Calu3 (cell line): ENCODE data around the gene MYOCD. TPM values are rescaled to one million over a fixed set of nuclear protein-coding genes. Genes with fewer than 3 reads are reported as not detected.

Source experiments
- BruUV-seq: library from RNA; stranded (reverse); fragments of 400-500 nt; replicated peaks from 2 replicates; lab custom pipeline; 2021; lab: Mats Ljungman, UMichigan
- CTCF ChIA-PET: fragments of 300-600 bp; sonication (Branson Sonifier 250); formaldehyde crosslinking; loops from one replicate; lab custom pipeline; 2022; ENCODE audit warnings: antibody characterized with exemption; lab: Charles Lee
- DNase-seq: peaks from one replicate; pipeline ENCODE4 v3.0.0; 2022
- H3K27ac Mint-ChIP-seq: one replicate; pipeline ENCODE4 v1.8.0; 2022; ENCODE audit warnings: mixed read lengths; ENCODE audit not compliant: unreplicated experiment
- H3K27me3 Mint-ChIP-seq: one replicate; pipeline ENCODE4 v1.8.0; 2022; ENCODE audit warnings: mixed read lengths; ENCODE audit not compliant: unreplicated experiment
- H3K36me3 Mint-ChIP-seq: one replicate; pipeline ENCODE4 v1.8.0; 2022; ENCODE audit warnings: mild to moderate bottlenecking, moderate library complexity, mixed read lengths; ENCODE audit not compliant: insufficient read depth, unreplicated experiment
- H3K4me1 Mint-ChIP-seq: one replicate; pipeline ENCODE4 v1.8.0; 2022; ENCODE audit warnings: mild to moderate bottlenecking, low read depth, mixed read lengths; ENCODE audit not compliant: unreplicated experiment
- H3K4me3 Mint-ChIP-seq: one replicate; pipeline ENCODE4 v1.8.0; 2022; ENCODE audit warnings: mild to moderate bottlenecking, low read depth, moderate library complexity, mixed read lengths; ENCODE audit not compliant: unreplicated experiment
- H3K9me3 Mint-ChIP-seq: one replicate; pipeline ENCODE4 v1.8.0; 2022; ENCODE audit warnings: low read depth, mixed read lengths; ENCODE audit not compliant: unreplicated experiment
- intact Hi-C: fragments of 100-400 bp; cut with micrococcal nuclease; formaldehyde crosslinking; loops from one replicate; pipeline ENCODE4 v1.10.0; 2022; ENCODE audit not compliant: unreplicated experiment
- total RNA-seq: library from RNA; stranded (reverse); gene quantifications from 2 replicates; pipeline ENCODE4 v1.2.3, GENCODE V29; 2022
- TF ChIP-seq, protein P1 (sequence below): fragments of 200-600 bp; IDR thresholded peaks from one replicate; pipeline ENCODE4 v1.8.0; 2022; ENCODE audit warnings: antibody characterized with exemption; ENCODE audit not compliant: unreplicated experiment

Gene MYOCD
- total RNA-seq, 1 experiment from 2014 or later, result not detected

DNA sequence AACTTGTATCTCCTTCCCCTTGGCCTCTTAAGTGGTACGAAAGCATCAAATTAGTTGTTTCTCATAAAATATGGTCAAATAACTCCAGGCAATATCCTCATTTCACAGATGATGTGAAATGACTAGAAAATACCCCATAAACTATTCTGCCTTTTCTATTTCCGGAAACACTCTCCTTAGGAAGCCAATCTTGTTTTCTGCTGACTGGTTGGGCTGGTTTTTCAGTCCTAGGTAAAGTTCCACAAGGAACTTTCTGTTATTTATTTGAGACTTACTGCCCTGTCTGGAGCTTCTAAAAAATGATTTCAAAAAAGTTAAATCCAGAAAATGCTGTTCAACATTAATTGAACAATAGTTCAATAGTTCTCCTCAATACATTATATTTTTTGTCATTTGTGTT lies 7.3 kb downstream of the MYOCD start:
- TF ChIP-seq, protein P1, sequence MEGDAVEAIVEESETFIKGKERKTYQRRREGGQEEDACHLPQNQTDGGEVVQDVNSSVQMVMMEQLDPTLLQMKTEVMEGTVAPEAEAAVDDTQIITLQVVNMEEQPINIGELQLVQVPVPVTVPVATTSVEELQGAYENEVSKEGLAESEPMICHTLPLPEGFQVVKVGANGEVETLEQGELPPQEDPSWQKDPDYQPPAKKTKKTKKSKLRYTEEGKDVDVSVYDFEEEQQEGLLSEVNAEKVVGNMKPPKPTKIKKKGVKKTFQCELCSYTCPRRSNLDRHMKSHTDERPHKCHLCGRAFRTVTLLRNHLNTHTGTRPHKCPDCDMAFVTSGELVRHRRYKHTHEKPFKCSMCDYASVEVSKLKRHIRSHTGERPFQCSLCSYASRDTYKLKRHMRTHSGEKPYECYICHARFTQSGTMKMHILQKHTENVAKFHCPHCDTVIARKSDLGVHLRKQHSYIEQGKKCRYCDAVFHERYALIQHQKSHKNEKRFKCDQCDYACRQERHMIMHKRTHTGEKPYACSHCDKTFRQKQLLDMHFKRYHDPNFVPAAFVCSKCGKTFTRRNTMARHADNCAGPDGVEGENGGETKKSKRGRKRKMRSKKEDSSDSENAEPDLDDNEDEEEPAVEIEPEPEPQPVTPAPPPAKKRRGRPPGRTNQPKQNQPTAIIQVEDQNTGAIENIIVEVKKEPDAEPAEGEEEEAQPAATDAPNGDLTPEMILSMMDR, result no peak
- BruUV-seq, result no TSS peak
- Mint-ChIP-seq H3K9me3 (no peaks in the 10 kb centered on the region), H3K27ac (no peak overlapping the region), H3K36me3 (no peaks in the 10 kb centered on the region), H3K27me3 (no peaks in the 10 kb centered on the region), H3K4me1 (peaks cover 8% of the 10 kb centered on the region), H3K4me3 (no peak overlapping the region)
- DNase-seq, result no peak
- CTCF ChIA-PET, result no interaction called here
- intact Hi-C loops, result loop anchor here (1.0 to 2.0 kb wide), 2 partner anchors 58 to 70 kb away; no protein-coding TSS in a partner anchor

DNA sequence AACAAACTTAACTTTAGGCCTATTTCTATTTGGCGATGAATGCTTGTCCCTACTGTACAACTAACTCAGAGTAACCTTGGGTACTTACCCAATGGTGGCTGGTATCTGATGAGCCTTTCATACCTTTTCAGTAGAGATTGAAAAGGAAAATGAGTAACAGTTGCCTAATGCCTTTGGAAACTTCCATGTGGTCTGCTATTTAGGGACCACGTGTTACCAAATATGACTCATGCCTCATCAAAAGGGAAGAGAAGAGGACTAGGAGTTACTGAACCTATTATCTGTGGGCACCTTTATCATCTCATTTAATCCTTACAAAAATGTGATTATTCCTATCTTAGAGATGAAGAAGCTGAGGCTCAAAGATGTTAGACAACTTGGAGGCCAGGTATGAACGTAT lies 8.1 kb downstream of the MYOCD start:
- no peak for DNase-seq
- no peaks in the 10 kb centered on the region for H3K36me3 Mint-ChIP-seq
- no TSS peak for BruUV-seq
- intact Hi-C loops, result loop anchor here (1.0 to 2.0 kb wide), 2 partner anchors 58 to 69 kb away; no protein-coding TSS in a partner anchor
- H3K9me3 Mint-ChIP-seq, result no peaks in the 10 kb centered on the region
- peaks cover 8% of the 10 kb centered on the region for H3K4me1 Mint-ChIP-seq
- H3K27me3 Mint-ChIP-seq, result no peaks in the 10 kb centered on the region
- no peak overlapping the region for H3K4me3 Mint-ChIP-seq
- CTCF ChIA-PET, result no interaction called here
- TF ChIP-seq, protein P1, result no peak
- no peak overlapping the region for H3K27ac Mint-ChIP-seq

DNA sequence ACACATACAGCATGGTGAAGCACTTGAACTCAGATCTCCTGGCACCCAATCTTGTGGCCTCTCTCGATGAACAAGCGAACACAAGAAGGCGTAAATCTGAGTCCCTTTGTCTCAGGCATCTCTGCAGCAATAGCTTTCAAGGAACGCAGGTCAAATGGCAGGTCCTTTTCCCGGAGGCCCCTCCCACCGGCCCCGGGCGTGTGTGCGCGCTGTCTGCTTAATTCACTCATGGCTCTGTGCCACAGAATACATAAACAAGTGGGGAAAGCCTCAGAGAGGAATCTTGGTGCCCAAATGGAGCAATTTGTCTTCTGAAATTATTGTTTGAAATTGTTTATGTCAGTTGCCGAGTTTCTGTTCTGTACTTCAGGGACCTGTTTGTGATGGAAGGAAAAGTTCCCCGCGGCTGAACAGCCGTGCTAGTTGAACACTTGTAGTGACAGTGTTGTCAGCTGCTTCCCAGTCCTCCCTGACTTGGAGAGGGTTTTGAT lies 14.8 kb downstream of the MYOCD start:
- no peaks in the 10 kb centered on the region for H3K9me3 Mint-ChIP-seq
- no peak for DNase-seq
- no peaks in the 10 kb centered on the region for H3K36me3 Mint-ChIP-seq
- no peak overlapping the region for H3K27ac Mint-ChIP-seq
- H3K4me3 Mint-ChIP-seq, result no peak overlapping the region
- intact Hi-C loops, result no loop called here
- peaks cover 12% of the 10 kb centered on the region for H3K27me3 Mint-ChIP-seq
- TF ChIP-seq, protein P1, result no peak
- no TSS peak for BruUV-seq
- H3K4me1 Mint-ChIP-seq, result no peaks in the 10 kb centered on the region
- CTCF ChIA-PET, result no interaction called here

DNA sequence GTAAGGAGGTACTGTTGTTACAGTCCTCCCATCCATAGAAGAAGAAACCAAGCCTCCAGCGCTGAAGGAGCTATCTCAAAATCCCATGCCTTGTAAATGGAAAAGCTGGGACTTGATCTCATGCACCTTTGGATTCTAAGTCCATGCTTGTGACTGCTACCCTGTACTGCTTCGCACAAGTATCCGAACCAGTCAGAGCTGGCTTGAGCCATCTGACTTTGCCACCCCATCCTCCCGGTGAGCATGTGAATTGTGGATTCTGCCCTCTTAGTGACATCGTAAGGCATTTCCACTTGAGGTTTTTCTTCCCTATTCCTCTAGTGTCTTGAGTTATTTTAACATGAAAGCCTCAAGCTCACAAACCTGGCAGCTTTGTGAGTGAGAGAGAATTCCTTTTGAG lies 15.3 kb downstream of the MYOCD start:
- no peak overlapping the region for H3K27ac Mint-ChIP-seq
- H3K4me1 Mint-ChIP-seq, result no peaks in the 10 kb centered on the region
- no peaks in the 10 kb centered on the region for H3K9me3 Mint-ChIP-seq
- intact Hi-C loops, result no loop called here
- TF ChIP-seq, protein P1, result no peak
- no peaks in the 10 kb centered on the region for H3K36me3 Mint-ChIP-seq
- H3K4me3 Mint-ChIP-seq, result no peak overlapping the region
- H3K27me3 Mint-ChIP-seq, result peaks cover 12% of the 10 kb centered on the region
- no TSS peak for BruUV-seq
- DNase-seq, result no peak
- CTCF ChIA-PET, result no interaction called here
